Liver (tissue), 9 donors: ENCODE results near the gene ATAD3A. TPM values are rescaled to one million over a fixed set of nuclear protein-coding genes. Genes with fewer than 3 reads are reported as not detected.

ENCODE experiments used
- DNase-seq: peaks from one replicate; pipeline ENCODE4 v3.0.0-alpha.2; 2017; ENCODE audit warnings: low spot score
- H3K27ac ChIP-seq, 2 donors: one replicate each; pipeline ENCODE4 v1.7.0; 2013; ENCODE audit warnings: inconsistent platforms in 2 of 2, low read length in 2 of 2, control low read depth in 1 of 2, low read depth in 1 of 2, mild to moderate bottlenecking in 1 of 2
- H3K27me3 ChIP-seq, 4 donors: one replicate each; pipeline versions ENCODE4 v1.6.1 to v1.7.0; 2013; ENCODE audit warnings: low read length in 3 of 4, inconsistent platforms in 1 of 4, mild to moderate bottlenecking in 1 of 4, moderate library complexity in 1 of 4; ENCODE audit not compliant: control insufficient read depth in 4 of 4, insufficient read depth in 4 of 4
- H3K36me3 ChIP-seq, 4 donors: one replicate each; pipeline versions ENCODE4 v1.6.1 to v1.7.0; 2013; ENCODE audit warnings: low read length in 3 of 4, mild to moderate bottlenecking in 3 of 4, low read depth in 1 of 4, moderate library complexity in 1 of 4; ENCODE audit not compliant: control insufficient read depth in 4 of 4, insufficient read depth in 3 of 4
- H3K4me1 ChIP-seq, 4 donors: one replicate each; pipeline versions ENCODE4 v1.6.1 to v1.7.0; 2013; ENCODE audit warnings: low read length in 3 of 4, mild to moderate bottlenecking in 3 of 4, moderate library complexity in 1 of 4; ENCODE audit not compliant: control insufficient read depth in 4 of 4, insufficient read depth in 4 of 4
- H3K4me3 ChIP-seq, 3 donors: one replicate each; pipeline versions ENCODE4 v1.6.1 to v1.7.0; 2013; ENCODE audit warnings: low read length in 3 of 3, control low read depth in 1 of 3, low read depth in 1 of 3, mild to moderate bottlenecking in 1 of 3
- H3K9ac ChIP-seq, 2 donors: one replicate each; pipeline ENCODE4 v1.7.0; 2013; ENCODE audit warnings: low read length in 2 of 2, mild to moderate bottlenecking in 2 of 2, moderate library complexity in 2 of 2, control low read depth in 1 of 2, low read depth in 1 of 2
- H3K9me3 ChIP-seq, 4 donors: one replicate each; pipeline versions ENCODE4 v1.6.1 to v1.7.0; 2013; ENCODE audit warnings: low read length in 3 of 4; ENCODE audit not compliant: control insufficient read depth in 4 of 4
- EGR1 ChIP-seq, 2 donors: IDR thresholded peaks; 2 replicates each; pipeline ENCODE4 v1.6.1; 2016 to 2018; ENCODE audit warnings: antibody characterized with exemption in 2 of 2, low read depth in 2 of 2
- FOXA1 ChIP-seq: IDR thresholded peaks from 2 replicates; pipeline ENCODE4 v1.6.1; 2016; ENCODE audit warnings: antibody characterized with exemption
- FOXA2 ChIP-seq: IDR thresholded peaks from 2 replicates; pipeline ENCODE4 v1.6.1; 2016; ENCODE audit warnings: antibody characterized with exemption
- GABPA ChIP-seq, 2 donors: IDR thresholded peaks in 1 of 2; conservative IDR thresholded peaks in 1 of 2; 2 replicates each; pipeline ENCODE4 v1.6.1; 2016; ENCODE audit warnings: antibody characterized with exemption in 2 of 2, mild to moderate bottlenecking in 1 of 2, moderate library complexity in 1 of 2
- HNF4A ChIP-seq, 2 donors: conservative IDR thresholded peaks; 2 replicates each; pipeline ENCODE4 v1.6.1; 2016; ENCODE audit warnings: antibody characterized with exemption in 2 of 2, mild to moderate bottlenecking in 2 of 2
- HNF4G ChIP-seq: IDR thresholded peaks from 2 replicates; pipeline ENCODE4 v1.6.1; 2016; ENCODE audit warnings: antibody characterized with exemption
- JUND ChIP-seq, 2 donors: IDR thresholded peaks; 2 replicates each; pipeline ENCODE4 v1.6.1; 2016; ENCODE audit warnings: antibody characterized with exemption in 2 of 2
- MAX ChIP-seq: IDR thresholded peaks from 2 replicates; pipeline ENCODE4 v1.6.1; 2016; ENCODE audit warnings: antibody characterized with exemption
- NR2F2 ChIP-seq: IDR thresholded peaks from 2 replicates; pipeline ENCODE4 v1.6.1; 2016; ENCODE audit warnings: antibody characterized with exemption
- RAD21 ChIP-seq, 2 donors: IDR thresholded peaks; 2 replicates each; pipeline ENCODE4 v1.6.1; 2016; ENCODE audit warnings: antibody characterized with exemption in 2 of 2, mild to moderate bottlenecking in 2 of 2
- RXRA ChIP-seq, 2 donors: IDR thresholded peaks; 2 replicates each; pipeline ENCODE4 v1.6.1; 2017 to 2018; ENCODE audit warnings: antibody characterized with exemption in 2 of 2, mild to moderate bottlenecking in 1 of 2
- SP1 ChIP-seq: IDR thresholded peaks from 2 replicates; pipeline ENCODE4 v1.6.1; 2018; ENCODE audit warnings: antibody characterized with exemption, mild to moderate bottlenecking
- TAF1 ChIP-seq: conservative IDR thresholded peaks from 2 replicates; pipeline ENCODE4 v1.6.1; 2016; ENCODE audit warnings: antibody characterized with exemption, mild to moderate bottlenecking
- YY1 ChIP-seq: IDR thresholded peaks from 2 replicates; pipeline ENCODE4 v1.6.1; 2016; ENCODE audit warnings: antibody characterized with exemption, mild to moderate bottlenecking
- ZBTB33 ChIP-seq: IDR thresholded peaks from 2 replicates; pipeline ENCODE4 v1.6.1; 2016; ENCODE audit warnings: antibody characterized with exemption
- WGBS: extraction: QIAGEN DNeasy Blood & Tissue Kit; methylation state at CpG from one replicate; pipeline ENCODE4 v1.1.7; 2013; 5-methylcytosine and 5-hydroxymethylcytosine counted together
- polyA plus RNA-seq, 2 donors: library from polyadenylated mRNA; stranded (reverse) in 1 of 2; unstranded in 1 of 2; fragments of 200-250 nt in 1 of 2; fragments of >200 nt in 1 of 2; fragmentation: Nextera tagmentation in 1 of 2; extraction: Ambion mirVana in 1 of 2; gene quantifications; one replicate each; pipeline versions ENCODE4 v1.2.1 to v1.2.3, GENCODE V29; 2013 to 2015
- total RNA-seq, 2 donors: library from RNA; depleted of rRNA; stranded (reverse); fragments of >200 nt; gene quantifications; one replicate each; pipeline ENCODE4 v1.2.3, GENCODE V29; 2014
- TF ChIP-seq, protein P1 (sequence below): IDR thresholded peaks from 2 replicates; pipeline ENCODE4 v1.6.1; 2016; ENCODE audit warnings: antibody characterized with exemption, mild to moderate bottlenecking
- TF ChIP-seq, protein P2 (sequence below): IDR thresholded peaks from 2 replicates; pipeline ENCODE4 v1.6.1; 2016; ENCODE audit warnings: antibody characterized with exemption
- TF ChIP-seq, protein P3 (sequence below): fragments of 150-350 bp; IDR thresholded peaks from 2 replicates; pipeline ENCODE4 v1.5.1; 2017; ENCODE audit warnings: improper control_type of control experiment, low read depth, low read length; ENCODE audit not compliant: missing input control
- donor health status: healthy.
- donor health status: healthy.
- donor health status: healthy.
- donor health status: healthy.
- donor health status: healthy.

ATAD3A gene
- total RNA-seq: 10 to 100 TPM; 14.0 to 17.7 TPM
- polyA plus RNA-seq: 10 to 100 TPM in 1 of 2 donors, 1 to 10 TPM in 1; 7.2 to 20.0 TPM

GRCh38 chr1:1511533-1512285 is at the start of gene ATAD3A:
TSS of gene ATAD3A (plus strand) at chr1:1512162. CDS start at chr1:1512269, 107 bp downstream.
- H3K27ac ChIP-seq: peak within 1 kb of the TSS; percentile 89 to 92
- H3K27me3 ChIP-seq: no peaks in the 10 kb centered on the region
- WGBS: under 1% methylated on average over 99 of the region's 99 CpGs
- no peak for TF ChIP-seq FOXA2
- TF ChIP-seq YY1: peak; percentile 91
- peak; percentile 97 for TF ChIP-seq ZBTB33
- TF ChIP-seq GABPA (IDR thresholded peaks at IDR 0.05 in 1 of 2, conservative IDR thresholded peaks at IDR 0.05 in 1 of 2): peak in 1 of 2 donors; percentile 89
- peak in 1 of 2 donors; percentile 37 for TF ChIP-seq HNF4A (conservative IDR thresholded peaks at IDR 0.05)
- TF ChIP-seq FOXA1: peak; percentile 42
- TF ChIP-seq JUND (IDR thresholded peaks at IDR 0.05): no peak
- TF ChIP-seq EGR1 (IDR thresholded peaks at IDR 0.05; ENCODE audit: low read depth in 2 of 2): no peak
- TF ChIP-seq MAX: no peak
- TF ChIP-seq, protein P1, sequence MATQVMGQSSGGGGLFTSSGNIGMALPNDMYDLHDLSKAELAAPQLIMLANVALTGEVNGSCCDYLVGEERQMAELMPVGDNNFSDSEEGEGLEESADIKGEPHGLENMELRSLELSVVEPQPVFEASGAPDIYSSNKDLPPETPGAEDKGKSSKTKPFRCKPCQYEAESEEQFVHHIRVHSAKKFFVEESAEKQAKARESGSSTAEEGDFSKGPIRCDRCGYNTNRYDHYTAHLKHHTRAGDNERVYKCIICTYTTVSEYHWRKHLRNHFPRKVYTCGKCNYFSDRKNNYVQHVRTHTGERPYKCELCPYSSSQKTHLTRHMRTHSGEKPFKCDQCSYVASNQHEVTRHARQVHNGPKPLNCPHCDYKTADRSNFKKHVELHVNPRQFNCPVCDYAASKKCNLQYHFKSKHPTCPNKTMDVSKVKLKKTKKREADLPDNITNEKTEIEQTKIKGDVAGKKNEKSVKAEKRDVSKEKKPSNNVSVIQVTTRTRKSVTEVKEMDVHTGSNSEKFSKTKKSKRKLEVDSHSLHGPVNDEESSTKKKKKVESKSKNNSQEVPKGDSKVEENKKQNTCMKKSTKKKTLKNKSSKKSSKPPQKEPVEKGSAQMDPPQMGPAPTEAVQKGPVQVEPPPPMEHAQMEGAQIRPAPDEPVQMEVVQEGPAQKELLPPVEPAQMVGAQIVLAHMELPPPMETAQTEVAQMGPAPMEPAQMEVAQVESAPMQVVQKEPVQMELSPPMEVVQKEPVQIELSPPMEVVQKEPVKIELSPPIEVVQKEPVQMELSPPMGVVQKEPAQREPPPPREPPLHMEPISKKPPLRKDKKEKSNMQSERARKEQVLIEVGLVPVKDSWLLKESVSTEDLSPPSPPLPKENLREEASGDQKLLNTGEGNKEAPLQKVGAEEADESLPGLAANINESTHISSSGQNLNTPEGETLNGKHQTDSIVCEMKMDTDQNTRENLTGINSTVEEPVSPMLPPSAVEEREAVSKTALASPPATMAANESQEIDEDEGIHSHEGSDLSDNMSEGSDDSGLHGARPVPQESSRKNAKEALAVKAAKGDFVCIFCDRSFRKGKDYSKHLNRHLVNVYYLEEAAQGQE: peak; percentile 53
- TF ChIP-seq HNF4G: no peak
- no peak for TF ChIP-seq RAD21 (IDR thresholded peaks at IDR 0.05)
- TF ChIP-seq NR2F2: no peak
- peak; percentile 78 for TF ChIP-seq SP1
- TF ChIP-seq, protein P2, sequence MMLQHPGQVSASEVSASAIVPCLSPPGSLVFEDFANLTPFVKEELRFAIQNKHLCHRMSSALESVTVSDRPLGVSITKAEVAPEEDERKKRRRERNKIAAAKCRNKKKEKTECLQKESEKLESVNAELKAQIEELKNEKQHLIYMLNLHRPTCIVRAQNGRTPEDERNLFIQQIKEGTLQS: no peak
- no peak for TF ChIP-seq TAF1
- peak; percentile 37 to 45 for TF ChIP-seq RXRA (IDR thresholded peaks at IDR 0.05)
- TF ChIP-seq, protein P3, sequence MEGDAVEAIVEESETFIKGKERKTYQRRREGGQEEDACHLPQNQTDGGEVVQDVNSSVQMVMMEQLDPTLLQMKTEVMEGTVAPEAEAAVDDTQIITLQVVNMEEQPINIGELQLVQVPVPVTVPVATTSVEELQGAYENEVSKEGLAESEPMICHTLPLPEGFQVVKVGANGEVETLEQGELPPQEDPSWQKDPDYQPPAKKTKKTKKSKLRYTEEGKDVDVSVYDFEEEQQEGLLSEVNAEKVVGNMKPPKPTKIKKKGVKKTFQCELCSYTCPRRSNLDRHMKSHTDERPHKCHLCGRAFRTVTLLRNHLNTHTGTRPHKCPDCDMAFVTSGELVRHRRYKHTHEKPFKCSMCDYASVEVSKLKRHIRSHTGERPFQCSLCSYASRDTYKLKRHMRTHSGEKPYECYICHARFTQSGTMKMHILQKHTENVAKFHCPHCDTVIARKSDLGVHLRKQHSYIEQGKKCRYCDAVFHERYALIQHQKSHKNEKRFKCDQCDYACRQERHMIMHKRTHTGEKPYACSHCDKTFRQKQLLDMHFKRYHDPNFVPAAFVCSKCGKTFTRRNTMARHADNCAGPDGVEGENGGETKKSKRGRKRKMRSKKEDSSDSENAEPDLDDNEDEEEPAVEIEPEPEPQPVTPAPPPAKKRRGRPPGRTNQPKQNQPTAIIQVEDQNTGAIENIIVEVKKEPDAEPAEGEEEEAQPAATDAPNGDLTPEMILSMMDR: no peak
- DNase-seq: peak; percentile 96
- peaks cover 6 to 18% (median 13%) of the 10 kb centered on the region in 4 donors for H3K4me1 ChIP-seq
- peak within 1 kb of the TSS; percentile 76 to 97 (median 89) for H3K4me3 ChIP-seq
- peaks cover 0 to under 1% (median 0%) of the 10 kb centered on the region in 4 donors for H3K36me3 ChIP-seq
- H3K9ac ChIP-seq: peak within 1 kb of the TSS; percentile 49 to 63
- H3K9me3 ChIP-seq: no peaks in the 10 kb centered on the region
